K562 (cell line): ENCODE results near the gene PCCB.

ENCODE experiments used
- CREBBP ChIP-seq: IDR thresholded peaks from one replicate; pipeline ENCODE4 v1.6.1; 2012; ENCODE audit warnings: low read depth, mild to moderate bottlenecking, control low read depth, inconsistent platforms, low read length
- CTCF ChIP-seq, 3 experiments: IDR thresholded peaks in 2 of 3; conservative IDR thresholded peaks in 1 of 3; 2 replicates each; pipeline ENCODE4 v1.5.1; 2011 to 2012; ENCODE audit warnings: low read length in 3 of 3, mild to moderate bottlenecking in 3 of 3, control low read depth in 2 of 3, improper control_type of control experiment in 1 of 3, inconsistent platforms in 1 of 3, low read depth in 1 of 3, mixed read lengths in 1 of 3, moderate library complexity in 1 of 3; ENCODE audit not compliant: insufficient read depth in 2 of 3
- SRF ChIP-seq, 2 experiments: fragments of 250-450, 450-650 bp in 1 of 2; sonication (Bioruptor Pico) in 1 of 2; sonication (generic) in 1 of 2; formaldehyde crosslinking; IDR thresholded peaks; 2 replicates each; pipeline versions ENCODE4 v1.5.0 to v1.5.1; 2020 to 2022; ENCODE audit warnings: mild to moderate bottlenecking in 1 of 2, missing genetic modification reagents in 1 of 2

GRCh38 chr3:136350557-136350956 lies 100.4 kb downstream of the PCCB start:
- TF ChIP-seq CREBBP (no peak), CTCF (IDR thresholded peaks at IDR 0.05 in 2 of 3, conservative IDR thresholded peaks at IDR 0.05 in 1 of 3; ENCODE audit: insufficient read depth in 2 of 3, low read depth in 1 of 3, low read length in 3 of 3) (no peak), SRF (CRISPR knock-in tag; IDR thresholded peaks at IDR 0.05) (no peak)
